A549 treated with CpdA at 1 μM for 4 hours (cell line): ENCODE results near the gene URM1. TPM values are rescaled to one million over a fixed set of nuclear protein-coding genes. Genes with fewer than 3 reads are reported as not detected.

Experiments used
- total RNA-seq: library from RNA; stranded (reverse); fragments of 200-300 nt; extraction: Qiagen RNA extraction; gene quantifications from 5 replicates; pipeline ENCODE4 v1.2.3, GENCODE V29; 2022; ENCODE audit warnings: low read depth

URM1 gene
- total RNA-seq: 63.1 to 87.1 TPM (median 82.4 TPM) in 5 replicates

DNA sequence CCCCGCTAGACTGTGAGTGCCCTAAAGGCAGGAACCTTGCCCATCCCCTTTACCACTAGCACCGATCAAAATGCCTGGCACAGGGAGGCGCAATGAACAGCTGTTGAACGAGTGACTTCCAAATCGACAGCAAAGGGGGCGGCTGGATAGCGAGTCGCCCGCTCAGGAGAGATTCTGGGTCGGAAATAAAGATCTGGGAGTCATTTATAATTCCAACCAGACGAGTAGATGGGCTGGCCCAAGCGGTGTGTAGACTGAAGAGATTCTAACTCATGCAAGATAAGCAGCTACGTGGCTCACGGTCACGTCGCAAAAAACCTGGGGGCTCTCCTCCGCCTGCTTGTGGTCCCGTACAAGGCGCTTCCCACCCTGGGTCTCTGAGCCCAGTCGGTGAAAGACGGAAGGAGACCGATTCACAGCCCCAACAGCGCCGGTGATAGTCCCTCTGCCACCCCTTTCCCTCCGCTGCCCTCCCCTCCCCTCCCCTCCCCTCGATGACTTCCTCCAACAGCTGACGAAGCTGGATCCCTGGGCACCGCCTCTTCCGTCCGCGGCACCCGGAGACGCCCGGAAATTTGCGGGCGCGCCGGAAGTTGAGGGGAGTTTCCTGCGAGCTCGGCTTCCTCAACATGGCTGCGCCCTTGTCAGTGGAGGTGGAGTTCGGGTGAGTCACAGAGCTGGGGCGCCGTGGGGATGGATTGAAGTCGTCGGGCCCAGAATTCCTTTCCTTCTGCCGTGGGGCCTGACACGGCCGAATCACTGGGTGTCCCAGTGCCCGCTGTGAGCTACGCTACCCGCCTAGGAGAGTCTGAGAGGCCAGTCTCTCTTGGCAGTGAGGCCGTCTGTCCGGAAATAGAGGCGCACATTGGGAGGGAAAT, at the start of gene URM1:
Gene URM1, plus strand, starts transcription at position 623 of the 878 bp plus-strand sequence. Its CDS starts 7 bp downstream, at position 630.

GRCh38 chr9:128322404-128323211, 48.6 kb upstream of the URM1 start, which contains the start of the genes COQ4 and TRUB2:
TSS of gene COQ4 (plus strand) at chr9:128322839. CDS start at chr9:128322859, 20 bp downstream.
TSS of gene TRUB2 (minus strand) at chr9:128322447. CDS start at chr9:128322408, 39 bp downstream.

GRCh38 chr9:128339761-128340690, 31.1 kb upstream of the URM1 start, which contains the start of gene SLC27A4:
TSS of gene SLC27A4 (plus strand) at chr9:128340527. CDS start at chr9:128343133, 2,606 bp downstream.

GRCh38 chr9:128420651-128421481, 49.7 kb downstream of the URM1 start, which contains the start of gene CERCAM:
TSS of gene CERCAM (plus strand) at chr9:128420857. CDS start at chr9:128420878, 21 bp downstream.

Other genes starting within 250 kb of the URM1 start
- 69.0 to 104 TPM (median 95.2 TPM) in 5 replicates for gene PTGES2, start 243.6 kb upstream of the URM1 start, total RNA-seq
- 1.0 to 5.7 TPM (median 3.3 TPM) in 5 replicates for gene LCN2, start 221.9 kb upstream of the URM1 start, total RNA-seq
- 40.0 to 66.7 TPM (median 60.4 TPM) in 5 replicates for gene BBLN, start 211.1 kb upstream of the URM1 start, total RNA-seq
- gene CIZ1, start 179.8 kb upstream of the URM1 start, total RNA-seq: 68.6 to 92.4 TPM (median 89.9 TPM) in 5 replicates
- gene DNM1, start 168.0 kb upstream of the URM1 start, total RNA-seq: 82.3 to 102 TPM (median 86.9 TPM) in 5 replicates
- gene GOLGA2, start 95.4 kb upstream of the URM1 start, total RNA-seq: 46.7 to 56.1 TPM (median 50.3 TPM) in 5 replicates
- 45.4 to 49.3 TPM (median 48.8 TPM) in 5 replicates for gene SWI5, start 95.1 kb upstream of the URM1 start, total RNA-seq
- 41.8 to 58.7 TPM (median 50.6 TPM) in 5 replicates for gene TRUB2, start 48.9 kb upstream of the URM1 start, total RNA-seq
- gene COQ4, start 48.5 kb upstream of the URM1 start, total RNA-seq: 49.6 to 63.0 TPM (median 60.8 TPM) in 5 replicates
- gene SLC27A4, start 30.8 kb upstream of the URM1 start, total RNA-seq: 33.7 to 52.5 TPM (median 47.1 TPM) in 5 replicates
- gene CERCAM, start 49.5 kb downstream of the URM1 start, total RNA-seq: 31.8 to 43.4 TPM (median 33.7 TPM) in 5 replicates
- 27.5 to 30.1 TPM (median 29.0 TPM) in 5 replicates for gene ODF2, start 84.6 kb downstream of the URM1 start, total RNA-seq
- gene GLE1, start 133.3 kb downstream of the URM1 start, total RNA-seq: 31.8 to 34.6 TPM (median 32.8 TPM) in 5 replicates
- gene SPTAN1, start 181.2 kb downstream of the URM1 start, total RNA-seq: 137 to 150 TPM (median 142 TPM) in 5 replicates